Spleen (tissue), 11 donors: Measurements from ENCODE around the gene TGFBRAP1. TPM values are rescaled to one million over a fixed set of nuclear protein-coding genes. Genes with fewer than 3 reads are reported as not detected.

Source experiments
- DNase-seq: peaks from one replicate; pipeline ENCODE4 v3.0.0-alpha.2; 2020
- H3K27ac ChIP-seq, 8 donors: fragments of 200-600 bp; sonication (generic) in 7 of 8; 1 replicate in 4 of 8; 2 replicates in 4 of 8; pipeline versions ENCODE4 v1.5.0 to v1.8.0; 2016 to 2021; ENCODE audit warnings: inconsistent platforms in 4 of 8, mild to moderate bottlenecking in 4 of 8, moderate library complexity in 1 of 8
- H3K27me3 ChIP-seq, 7 donors: fragments of 200-600 bp; sonication (generic) in 6 of 7; replicated peaks in 1 of 7; 1 replicate in 4 of 7; 2 replicates in 3 of 7; pipeline versions ENCODE4 v1.5.0 to v1.8.0; 2016 to 2021; ENCODE audit warnings: inconsistent platforms in 3 of 7, mild to moderate bottlenecking in 1 of 7
- H3K36me3 ChIP-seq, 6 donors: fragments of 200-600 bp; sonication (generic) in 5 of 6; 1 replicate in 4 of 6; 2 replicates in 2 of 6; pipeline versions ENCODE4 v1.5.0 to v1.8.0; 2016 to 2021; ENCODE audit warnings: inconsistent platforms in 2 of 6
- H3K4me1 ChIP-seq, 6 donors: fragments of 200-600 bp; sonication (generic) in 5 of 6; 1 replicate in 3 of 6; 2 replicates in 3 of 6; pipeline versions ENCODE4 v1.5.0 to v1.8.0; 2016 to 2021; ENCODE audit warnings: inconsistent platforms in 3 of 6
- H3K4me3 ChIP-seq, 8 donors: fragments of 200-600 bp; sonication (generic) in 7 of 8; 1 replicate in 4 of 8; 2 replicates in 4 of 8; pipeline versions ENCODE4 v1.5.0 to v1.8.0; 2016 to 2021; ENCODE audit warnings: inconsistent platforms in 4 of 8, mild to moderate bottlenecking in 4 of 8, moderate library complexity in 2 of 8
- H3K9me3 ChIP-seq, 8 donors: fragments of 200-600 bp; sonication (generic) in 7 of 8; 1 replicate in 4 of 8; 2 replicates in 4 of 8; pipeline versions ENCODE4 v1.5.0 to v1.8.0; 2016 to 2021; ENCODE audit warnings: inconsistent platforms in 4 of 8
- POLR2A ChIP-seq, 3 donors: fragments of 450-650 bp; IDR thresholded peaks; one replicate each; pipeline ENCODE4 v1.5.1; 2017; ENCODE audit warnings: antibody characterized with exemption in 3 of 3, mild to moderate bottlenecking in 1 of 3
- POLR2AphosphoS5 ChIP-seq, 3 donors: sonication (generic); formaldehyde crosslinking; IDR thresholded peaks; one replicate each; pipeline ENCODE4 v1.5.1; 2017; ENCODE audit warnings: antibody characterized with exemption in 3 of 3
- whole genome bisulfite sequencing, 5 donors: extraction: QIAGEN DNeasy Blood & Tissue Kit in 3 of 5; methylation state at CpG; one replicate each; pipeline versions ENCODE4 v1.1.5 to v1.1.7; 2013 to 2018; 5-methylcytosine and 5-hydroxymethylcytosine counted together
- intact Hi-C: fragments of 100-400 bp; cut with DNase I; formaldehyde crosslinking; loops from one replicate; pipeline ENCODE4 v1.15.0; 2023; ENCODE audit warnings: low total_unique reads
- polyA plus RNA-seq, 3 donors: library from polyadenylated mRNA; stranded (reverse); fragments of 200-250 nt; gene quantifications; one replicate each; pipeline ENCODE4 v1.2.1, GENCODE V29; 2013
- total RNA-seq, 7 donors: library from RNA; depleted of rRNA in 3 of 7; stranded (reverse); fragments of >200 nt in 3 of 7; fragmentation: NEBNext Ultra II Directional in 4 of 7; extraction: Animal tissue kit (Norgen Biotek cat#: 25700) in 4 of 7; gene quantifications; one replicate each; pipeline versions ENCODE4 v1.1.0 to v1.2.1, GENCODE V29; 2016 to 2021
- TF ChIP-seq, protein P1 (sequence below), 11 experiments: fragments of 200-600 bp in 7 of 11; fragments of 450-650 bp in 4 of 11; sonication (generic) in 4 of 11; IDR thresholded peaks in 8 of 11; conservative IDR thresholded peaks in 3 of 11; 1 replicate in 7 of 11; 2 replicates in 4 of 11; pipeline versions ENCODE4 v1.4.0 to v1.8.0; 2016 to 2021; ENCODE audit warnings: antibody characterized with exemption in 11 of 11, inconsistent platforms in 4 of 11, mild to moderate bottlenecking in 1 of 11
- donor health status: healthy with polysubstance abuse.
- donor health status: DM: no; HTN: no; CAD: no; lungs with moderate emphysema.
- donor health status: DM: no; HTN: no; CAD: no.
- donor health status: Bipolar disorder and iron deficiency.
- donor health status: healthy.
- donor health status: DM: no; HTN: no; CAD: no.
- donor health status: DM: yes; HTN: yes; CAD: no.

TGFBRAP1 gene
- total and polyA plus RNA-seq, 10 donors = 4.6 to 32.7 (median 21.8) TPM

DNA sequence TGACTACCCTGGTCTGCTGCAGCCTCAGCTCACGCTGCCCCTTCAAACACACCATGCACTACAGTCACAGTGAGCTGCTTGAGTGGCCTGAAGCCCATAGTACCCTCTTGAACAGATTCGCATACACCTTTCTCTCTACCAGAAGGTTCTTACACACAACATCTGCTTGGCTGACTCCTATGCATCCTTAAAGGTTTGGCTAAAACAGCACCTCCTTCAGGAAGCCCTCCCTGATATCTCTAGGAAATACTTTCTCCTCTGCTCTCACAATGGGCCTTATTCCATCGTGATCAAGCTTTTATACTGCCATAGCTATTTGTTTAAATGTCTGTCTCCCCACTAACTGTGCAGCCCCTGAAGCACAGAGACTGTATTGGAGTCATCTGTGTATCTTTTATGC is 31.5 kb downstream of the TGFBRAP1 start:
- H3K36me3 ChIP-seq = peaks cover 0 to 74% (median 42%) of the 10 kb centered on the region in 6 donors

DNA sequence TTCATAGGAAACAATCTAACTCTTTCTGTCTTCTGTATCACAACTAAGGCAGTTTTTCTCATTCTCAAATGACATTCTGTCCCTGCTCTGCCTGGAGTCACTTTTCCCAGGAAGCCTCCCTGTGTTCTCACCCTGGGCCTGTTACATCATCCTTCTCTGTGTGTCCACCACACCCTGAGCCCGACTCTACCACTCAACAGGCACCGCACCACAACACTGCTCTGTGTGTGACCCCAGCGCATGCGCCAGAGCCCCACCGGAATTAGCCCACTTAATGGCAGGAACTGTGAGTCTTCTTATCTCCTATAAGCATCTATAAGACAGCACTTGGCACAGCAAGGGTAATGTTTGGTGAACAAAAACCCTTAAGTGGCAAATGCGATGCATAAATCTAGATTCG is 32.3 kb downstream of the TGFBRAP1 start:
- H3K36me3 ChIP-seq = peaks cover 0 to 81% (median 47%) of the 10 kb centered on the region in 6 donors

More for the DNA sequence above, 31.5 kb downstream of the TGFBRAP1 start:
- DNase-seq = no peak
- Histone ChIP-seq H3K27me3 (no peaks in the 10 kb centered on the region), H3K4me3 (no peak overlapping the region), H3K4me1 (peaks cover 0 to 13% (median 0%) of the 10 kb centered on the region in 6 donors), H3K9me3 (no peaks in the 10 kb centered on the region), H3K27ac (no peak overlapping the region)
- intact Hi-C loops = loop anchor here (10.0 kb wide), 1 partner anchor 183 kb away; no protein-coding TSS in a partner anchor
- WGBS, 5 donors = 92 to 98% (median 94%) methylated on average over 3 of the region's 3 CpGs
- TF ChIP-seq POLR2A (IDR thresholded peaks at IDR 0.05) (no peak), POLR2AphosphoS5 (IDR thresholded peaks at IDR 0.05) (no peak)
- TF ChIP-seq, protein P1, sequence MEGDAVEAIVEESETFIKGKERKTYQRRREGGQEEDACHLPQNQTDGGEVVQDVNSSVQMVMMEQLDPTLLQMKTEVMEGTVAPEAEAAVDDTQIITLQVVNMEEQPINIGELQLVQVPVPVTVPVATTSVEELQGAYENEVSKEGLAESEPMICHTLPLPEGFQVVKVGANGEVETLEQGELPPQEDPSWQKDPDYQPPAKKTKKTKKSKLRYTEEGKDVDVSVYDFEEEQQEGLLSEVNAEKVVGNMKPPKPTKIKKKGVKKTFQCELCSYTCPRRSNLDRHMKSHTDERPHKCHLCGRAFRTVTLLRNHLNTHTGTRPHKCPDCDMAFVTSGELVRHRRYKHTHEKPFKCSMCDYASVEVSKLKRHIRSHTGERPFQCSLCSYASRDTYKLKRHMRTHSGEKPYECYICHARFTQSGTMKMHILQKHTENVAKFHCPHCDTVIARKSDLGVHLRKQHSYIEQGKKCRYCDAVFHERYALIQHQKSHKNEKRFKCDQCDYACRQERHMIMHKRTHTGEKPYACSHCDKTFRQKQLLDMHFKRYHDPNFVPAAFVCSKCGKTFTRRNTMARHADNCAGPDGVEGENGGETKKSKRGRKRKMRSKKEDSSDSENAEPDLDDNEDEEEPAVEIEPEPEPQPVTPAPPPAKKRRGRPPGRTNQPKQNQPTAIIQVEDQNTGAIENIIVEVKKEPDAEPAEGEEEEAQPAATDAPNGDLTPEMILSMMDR (IDR thresholded peaks at IDR 0.05 in 8 of 11, conservative IDR thresholded peaks at IDR 0.05 in 3 of 11) = no peak

DNA sequence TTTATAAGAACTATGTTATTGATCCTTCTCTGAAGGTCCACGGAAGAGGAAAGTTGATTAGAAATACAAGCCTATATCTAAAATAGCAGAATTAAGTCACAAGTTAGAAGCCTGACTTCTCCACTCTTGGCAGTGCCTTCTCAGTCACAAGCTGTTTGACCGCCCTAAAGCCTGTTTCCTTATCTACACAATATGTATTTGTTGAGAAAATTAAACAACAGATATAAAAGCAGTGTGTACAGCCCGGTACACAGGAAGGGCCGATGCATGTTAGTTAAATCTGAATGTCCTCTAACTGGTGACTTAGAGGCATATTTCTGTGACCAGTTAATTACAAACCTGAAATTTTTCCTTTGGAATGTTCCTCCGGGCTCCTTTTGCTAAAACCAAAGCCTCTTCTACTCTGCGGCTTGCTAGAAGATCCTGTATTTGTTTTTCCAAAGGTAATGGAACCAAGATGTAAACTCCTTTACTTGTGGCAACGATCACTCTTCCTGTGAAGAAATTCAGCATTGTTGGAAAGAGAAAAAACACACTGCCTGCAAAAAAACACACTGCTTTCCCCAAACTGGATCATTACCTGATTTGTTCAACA is 33.4 kb downstream of the TGFBRAP1 start:
- Histone ChIP-seq H3K27me3 (no peaks in the 10 kb centered on the region), H3K9me3 (no peaks in the 10 kb centered on the region), H3K4me1 (peaks cover 0 to 6% (median 0%) of the 10 kb centered on the region in 6 donors), H3K4me3 (no peak overlapping the region), H3K36me3 (peaks cover 4 to 89% (median 56%) of the 10 kb centered on the region in 6 donors), H3K27ac (no peak overlapping the region)
- TF ChIP-seq POLR2A (IDR thresholded peaks at IDR 0.05) (no peak), POLR2AphosphoS5 (IDR thresholded peaks at IDR 0.05) (no peak)
- TF ChIP-seq, protein P1 (IDR thresholded peaks at IDR 0.05 in 8 of 11, conservative IDR thresholded peaks at IDR 0.05 in 3 of 11) = no peak
- no peak for DNase-seq
- intact Hi-C loops = loop anchor here (10.0 kb wide), 1 partner anchor 181 kb away; no protein-coding TSS in a partner anchor
- WGBS, 5 donors = 86 to 94% (median 93%) methylated on average over 7 of the region's 7 CpGs

More for the DNA sequence above, 32.3 kb downstream of the TGFBRAP1 start:
- peaks cover 0 to 10% (median 0%) of the 10 kb centered on the region in 6 donors for H3K4me1 ChIP-seq
- WGBS, 5 donors = 60 to 78% (median 73%) methylated on average over 7 of the region's 7 CpGs
- H3K27ac ChIP-seq = no peak overlapping the region
- TF ChIP-seq POLR2A (IDR thresholded peaks at IDR 0.05) (no peak), POLR2AphosphoS5 (IDR thresholded peaks at IDR 0.05) (no peak)
- TF ChIP-seq, protein P1 (IDR thresholded peaks at IDR 0.05 in 8 of 11, conservative IDR thresholded peaks at IDR 0.05 in 3 of 11) = no peak
- no peak overlapping the region for H3K4me3 ChIP-seq
- no peak for DNase-seq
- intact Hi-C loops = loop anchor here (10.0 kb wide), 1 partner anchor 182 kb away; no protein-coding TSS in a partner anchor
- no peaks in the 10 kb centered on the region for H3K9me3 ChIP-seq
- H3K27me3 ChIP-seq = no peaks in the 10 kb centered on the region

DNA sequence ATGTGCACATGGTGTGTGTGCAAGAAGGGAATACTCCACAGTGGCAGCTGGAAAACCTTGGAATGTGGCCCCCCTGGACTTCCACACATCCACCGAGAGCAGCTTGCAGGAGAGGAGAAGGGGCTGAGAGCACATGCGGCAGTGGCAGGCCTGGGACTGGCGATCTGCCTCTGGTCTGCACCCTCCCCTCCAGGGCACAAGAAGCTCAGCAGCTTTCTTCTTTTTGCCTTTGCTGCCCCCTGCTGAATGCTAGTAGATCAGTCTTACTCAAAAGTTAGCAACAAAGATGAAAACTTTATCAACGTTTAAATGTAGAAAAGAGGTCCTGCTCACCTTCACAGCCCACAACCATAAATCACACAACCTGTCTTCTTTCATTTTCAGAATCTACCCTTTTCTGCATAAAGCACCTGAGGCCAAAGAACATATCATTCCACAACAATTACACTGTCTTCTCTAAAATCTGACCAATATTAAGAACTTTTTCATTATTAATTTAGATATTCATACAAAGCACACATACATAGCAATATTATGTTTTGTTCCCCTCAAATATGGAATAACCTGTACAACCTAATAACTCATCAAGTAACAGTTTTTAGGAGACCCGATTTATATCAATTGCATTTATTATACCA is 34.6 kb downstream of the TGFBRAP1 start:
- no peaks in the 10 kb centered on the region for H3K27me3 ChIP-seq
- H3K27ac ChIP-seq = no peak overlapping the region
- H3K36me3 ChIP-seq = peaks cover 4 to 94% (median 63%) of the 10 kb centered on the region in 6 donors
- peaks cover 0 to 6% (median 0%) of the 10 kb centered on the region in 6 donors for H3K4me1 ChIP-seq
- WGBS, 5 donors = 40 to 53% (median 47%) methylated on average over 5 of the region's 5 CpGs
- H3K9me3 ChIP-seq = no peaks in the 10 kb centered on the region
- intact Hi-C loops = loop anchor here (10.0 kb wide), 1 partner anchor 180 kb away; no protein-coding TSS in a partner anchor
- TF ChIP-seq POLR2A (IDR thresholded peaks at IDR 0.05) (no peak), POLR2AphosphoS5 (IDR thresholded peaks at IDR 0.05) (no peak)
- TF ChIP-seq, protein P1 (IDR thresholded peaks at IDR 0.05 in 8 of 11, conservative IDR thresholded peaks at IDR 0.05 in 3 of 11) = peak in 5 of 11 experiments; percentile 22 to 49 (median 40)
- H3K4me3 ChIP-seq = no peak overlapping the region
- DNase-seq = no peak
